ENCODE measurements around the gene ATOH1.

GRCh38 chr4:93831716-93832496 lies 3.4 kb downstream of the ATOH1 start:
- TF ChIP-seq, protein P1, sequence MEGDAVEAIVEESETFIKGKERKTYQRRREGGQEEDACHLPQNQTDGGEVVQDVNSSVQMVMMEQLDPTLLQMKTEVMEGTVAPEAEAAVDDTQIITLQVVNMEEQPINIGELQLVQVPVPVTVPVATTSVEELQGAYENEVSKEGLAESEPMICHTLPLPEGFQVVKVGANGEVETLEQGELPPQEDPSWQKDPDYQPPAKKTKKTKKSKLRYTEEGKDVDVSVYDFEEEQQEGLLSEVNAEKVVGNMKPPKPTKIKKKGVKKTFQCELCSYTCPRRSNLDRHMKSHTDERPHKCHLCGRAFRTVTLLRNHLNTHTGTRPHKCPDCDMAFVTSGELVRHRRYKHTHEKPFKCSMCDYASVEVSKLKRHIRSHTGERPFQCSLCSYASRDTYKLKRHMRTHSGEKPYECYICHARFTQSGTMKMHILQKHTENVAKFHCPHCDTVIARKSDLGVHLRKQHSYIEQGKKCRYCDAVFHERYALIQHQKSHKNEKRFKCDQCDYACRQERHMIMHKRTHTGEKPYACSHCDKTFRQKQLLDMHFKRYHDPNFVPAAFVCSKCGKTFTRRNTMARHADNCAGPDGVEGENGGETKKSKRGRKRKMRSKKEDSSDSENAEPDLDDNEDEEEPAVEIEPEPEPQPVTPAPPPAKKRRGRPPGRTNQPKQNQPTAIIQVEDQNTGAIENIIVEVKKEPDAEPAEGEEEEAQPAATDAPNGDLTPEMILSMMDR (IDR thresholded peaks at IDR 0.05), result no peak
- TF ChIP-seq POLR2AphosphoS5 (IDR thresholded peaks at IDR 0.05) (no peak), POLR2A (IDR thresholded peaks at IDR 0.05) (no peak), EP300 (IDR thresholded peaks at IDR 0.05) (no peak)
